ENCODE data around the gene CNGB1. TPM values are rescaled to one million over a fixed set of nuclear protein-coding genes. Genes with fewer than 3 reads are reported as not detected.

CNGB1 gene
- not detected in 2 replicates for total RNA-seq

GRCh38 chr16:57970970-57971369, at the start of gene CNGB1:
Gene CNGB1, minus strand, starts transcription at chr16:57971128. Its CDS starts 3,842 bp downstream, at chr16:57967286.

GRCh38 chr16:58000706-58001676, 30.1 kb upstream of the CNGB1 start, which contains the start of gene USB1:
Gene USB1, plus strand, starts transcription at chr16:58001407. Its CDS starts 77 bp downstream, at chr16:58001484.

GRCh38 chr16:57999971-58000705, 29.2 kb upstream of the CNGB1 start, which contains the start of gene ZNF319:
Gene ZNF319, minus strand, starts transcription at chr16:58000672. Its CDS starts 2,407 bp downstream, at chr16:57998265.

Other genes with a start within 250 kb of the CNGB1 start
- gene KATNB1, start 235.4 kb downstream of the CNGB1 start, total RNA-seq = 20.4 and 23.1 TPM in 2 replicates
- 43.5 and 45.8 TPM in 2 replicates for gene KIFC3, start 168.6 kb downstream of the CNGB1 start, total RNA-seq
- gene ZNF319, start 29.5 kb upstream of the CNGB1 start, total RNA-seq = 1.3 and 1.7 TPM in 2 replicates
- 41.6 and 69.3 TPM in 2 replicates for gene USB1, start 30.3 kb upstream of the CNGB1 start, total RNA-seq
- gene MMP15, start 54.6 kb upstream of the CNGB1 start, total RNA-seq = 4.4 and 4.9 TPM in 2 replicates
- gene CFAP20, start 158.3 kb upstream of the CNGB1 start, total RNA-seq = 45.8 and 67.0 TPM in 2 replicates
- gene CSNK2A2, start 227.0 kb upstream of the CNGB1 start, total RNA-seq = 29.8 and 33.1 TPM in 2 replicates